GM19438 (cell line): Measurements from ENCODE around the gene OR10A6.

Experiments used
- ATAC-seq: cut with Tn5 transposase; IDR thresholded peaks from one replicate; pipeline ENCODE4 v1.9.1; 2021; ENCODE audit warnings: low read depth; ENCODE audit not compliant: unreplicated experiment

The OR10A6 gene

DNA sequence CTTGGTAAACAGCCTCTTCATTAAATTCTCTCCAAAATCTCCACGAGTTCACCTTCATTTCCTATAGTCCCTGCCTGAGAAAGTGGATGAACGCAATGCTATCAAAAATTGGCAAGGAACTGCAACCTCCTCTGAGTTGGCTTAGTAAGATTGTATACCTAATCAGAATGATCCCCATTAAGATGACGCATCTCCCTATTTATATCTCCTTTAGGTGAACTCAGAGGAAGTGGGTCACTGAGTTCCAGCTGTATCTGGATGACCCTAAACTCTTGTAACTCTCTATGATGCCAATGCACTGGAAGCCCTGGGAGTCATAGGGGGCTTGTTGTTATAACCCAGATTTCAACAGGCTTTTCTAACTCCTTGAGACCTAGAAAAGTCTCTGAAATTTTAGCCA is 48.2 kb downstream of the OR10A6 start:
- ATAC-seq = no peak
